T-helper 2 cell treated with Interferon-gamma antibody and Interleukin-4, amounts not matched to agents 5 μg/mL and 100 μg/mL, for 36 hours (primary cell): Measurements from ENCODE around the gene ANO10.
"Not testable (repeated sequence)": the region's sequence is repeated elsewhere in the genome, so short reads cannot be mapped to it uniquely, and the experiment has no call there.

ENCODE experiments used
- DNase-seq: peaks from one replicate; pipeline ENCODE4 v3.0.0; 2021; ENCODE audit warnings: low spot score
- H3K27ac Mint-ChIP-seq: one replicate; pipeline ENCODE4 v1.8.0; 2021; ENCODE audit warnings: mild to moderate bottlenecking, mixed read lengths
- H3K27me3 Mint-ChIP-seq: one replicate; pipeline ENCODE4 v1.8.0; 2021; ENCODE audit warnings: low read depth, mixed read lengths
- H3K36me3 Mint-ChIP-seq: one replicate; pipeline ENCODE4 v1.8.0; 2021; ENCODE audit warnings: low read depth, mixed read lengths
- H3K4me1 Mint-ChIP-seq: one replicate; pipeline ENCODE4 v1.8.0; 2021; ENCODE audit warnings: low read depth, mixed read lengths
- H3K4me3 Mint-ChIP-seq: one replicate; pipeline ENCODE4 v1.8.0; 2022; ENCODE audit warnings: mild to moderate bottlenecking, moderate library complexity, mixed read lengths
- H3K9me3 Mint-ChIP-seq: one replicate; pipeline ENCODE4 v1.8.0; 2021; ENCODE audit warnings: mixed read lengths

ANO10 gene

GRCh38 chr3:43364494-43364893 is 257.3 kb downstream of the ANO10 start:
- Mint-ChIP-seq H3K4me1 (no peaks in the 10 kb centered on the region), H3K4me3 (no peak overlapping the region), H3K27me3 (no peaks in the 10 kb centered on the region), H3K27ac (no peak overlapping the region), H3K36me3 (no peaks in the 10 kb centered on the region), H3K9me3 (no peaks in the 10 kb centered on the region)
- no peak for DNase-seq

GRCh38 chr3:43363621-43364266 is 258.1 kb downstream of the ANO10 start:
- H3K27ac Mint-ChIP-seq: peak overlapping the region; percentile 20
- H3K9me3 Mint-ChIP-seq: no peaks in the 10 kb centered on the region
- H3K27me3 Mint-ChIP-seq: no peaks in the 10 kb centered on the region
- no peaks in the 10 kb centered on the region for H3K4me1 Mint-ChIP-seq
- H3K4me3 Mint-ChIP-seq: no peak overlapping the region
- no peak for DNase-seq
- no peaks in the 10 kb centered on the region for H3K36me3 Mint-ChIP-seq

- Mint-ChIP-seq H3K36me3 (no peaks in the 10 kb centered on the region), H3K27ac (no peak overlapping the region), H3K9me3 (peaks cover 6% of the 10 kb centered on the region), H3K4me1 (no peaks in the 10 kb centered on the region), H3K4me3 (no peak overlapping the region), H3K27me3 (no peaks in the 10 kb centered on the region)
- DNase-seq: no peak
These were observed 258.9 kb downstream of the ANO10 start for GRCh38 chr3:43362961-43363360.

GRCh38 chr3:43362183-43362582 is 259.6 kb downstream of the ANO10 start:
- Mint-ChIP-seq H3K4me1 (no peaks in the 10 kb centered on the region), H3K9me3 (peaks cover 14% of the 10 kb centered on the region), H3K27me3 (no peaks in the 10 kb centered on the region), H3K36me3 (peaks cover 2% of the 10 kb centered on the region), H3K27ac (no peak overlapping the region), H3K4me3 (no peak overlapping the region)
- no peak for DNase-seq

GRCh38 chr3:43361077-43361476 is 260.7 kb downstream of the ANO10 start:
- no peaks in the 10 kb centered on the region for H3K4me1 Mint-ChIP-seq
- peaks cover 3% of the 10 kb centered on the region for H3K36me3 Mint-ChIP-seq
- peaks cover 22% of the 10 kb centered on the region for H3K9me3 Mint-ChIP-seq
- H3K27ac Mint-ChIP-seq: no peak overlapping the region
- H3K27me3 Mint-ChIP-seq: no peaks in the 10 kb centered on the region
- DNase-seq: no peak
- H3K4me3 Mint-ChIP-seq: no peak overlapping the region

- peaks cover 72% of the 10 kb centered on the region for H3K9me3 Mint-ChIP-seq
- H3K27ac Mint-ChIP-seq, DNase-seq, H3K4me1 Mint-ChIP-seq, H3K4me3 Mint-ChIP-seq, H3K27me3 Mint-ChIP-seq: not testable (repeated sequence)
- peaks cover 47% of the 10 kb centered on the region for H3K36me3 Mint-ChIP-seq
These were observed 265.8 kb downstream of the ANO10 start for GRCh38 chr3:43356033-43356432.

- peaks cover 75% of the 10 kb centered on the region for H3K9me3 Mint-ChIP-seq
- H3K27me3 Mint-ChIP-seq: no peaks in the 10 kb centered on the region
- peaks cover 2% of the 10 kb centered on the region for H3K4me1 Mint-ChIP-seq
- no peak for DNase-seq
- peaks cover 66% of the 10 kb centered on the region for H3K36me3 Mint-ChIP-seq
- H3K27ac Mint-ChIP-seq: no peak overlapping the region
- H3K4me3 Mint-ChIP-seq: no peak overlapping the region
These were observed 267.7 kb downstream of the ANO10 start for GRCh38 chr3:43353923-43354670.

GRCh38 chr3:43353393-43353792 is 268.4 kb downstream of the ANO10 start:
- peaks cover 73% of the 10 kb centered on the region for H3K36me3 Mint-ChIP-seq
- H3K27me3 Mint-ChIP-seq: no peaks in the 10 kb centered on the region
- H3K4me3 Mint-ChIP-seq: no peak overlapping the region
- no peak overlapping the region for H3K27ac Mint-ChIP-seq
- peaks cover 9% of the 10 kb centered on the region for H3K4me1 Mint-ChIP-seq
- no peak for DNase-seq
- peaks cover 73% of the 10 kb centered on the region for H3K9me3 Mint-ChIP-seq

GRCh38 chr3:43349716-43350115 is 272.1 kb downstream of the ANO10 start:
- Mint-ChIP-seq H3K9me3 (peaks cover 39% of the 10 kb centered on the region), H3K27me3 (no peaks in the 10 kb centered on the region), H3K27ac (no peak overlapping the region), H3K36me3 (peaks cover 90% of the 10 kb centered on the region), H3K4me3 (no peak overlapping the region), H3K4me1 (peaks cover 36% of the 10 kb centered on the region)
- DNase-seq: no peak

GRCh38 chr3:43348852-43349574 is 272.8 kb downstream of the ANO10 start:
- DNase-seq: no peak
- Mint-ChIP-seq H3K27me3 (no peaks in the 10 kb centered on the region), H3K36me3 (peaks cover 89% of the 10 kb centered on the region), H3K4me3 (peak overlapping the region; percentile 50), H3K27ac (peak overlapping the region; percentile 83), H3K9me3 (peaks cover 32% of the 10 kb centered on the region), H3K4me1 (peaks cover 42% of the 10 kb centered on the region)

GRCh38 chr3:43348350-43348749 is 273.5 kb downstream of the ANO10 start:
- no peaks in the 10 kb centered on the region for H3K27me3 Mint-ChIP-seq
- no peak overlapping the region for H3K4me3 Mint-ChIP-seq
- peak overlapping the region; percentile 83 for H3K27ac Mint-ChIP-seq
- peaks cover 25% of the 10 kb centered on the region for H3K9me3 Mint-ChIP-seq
- peaks cover 48% of the 10 kb centered on the region for H3K4me1 Mint-ChIP-seq
- no peak for DNase-seq
- H3K36me3 Mint-ChIP-seq: peaks cover 89% of the 10 kb centered on the region

GRCh38 chr3:43347774-43348173 is 274.0 kb downstream of the ANO10 start:
- peak overlapping the region; percentile 95 for H3K27ac Mint-ChIP-seq
- H3K9me3 Mint-ChIP-seq: peaks cover 20% of the 10 kb centered on the region
- DNase-seq: no peak
- peaks cover 52% of the 10 kb centered on the region for H3K4me1 Mint-ChIP-seq
- peak overlapping the region; percentile 68 for H3K4me3 Mint-ChIP-seq
- H3K36me3 Mint-ChIP-seq: peaks cover 90% of the 10 kb centered on the region
- H3K27me3 Mint-ChIP-seq: no peaks in the 10 kb centered on the region

GRCh38 chr3:43346978-43347749 is 274.6 kb downstream of the ANO10 start:
- peak overlapping the region; percentile 68 for H3K4me3 Mint-ChIP-seq
- H3K4me1 Mint-ChIP-seq: peaks cover 57% of the 10 kb centered on the region
- peak overlapping the region; percentile 95 for H3K27ac Mint-ChIP-seq
- peak; percentile 40 for DNase-seq
- peaks cover 93% of the 10 kb centered on the region for H3K36me3 Mint-ChIP-seq
- H3K27me3 Mint-ChIP-seq: no peaks in the 10 kb centered on the region
- peaks cover 15% of the 10 kb centered on the region for H3K9me3 Mint-ChIP-seq
